Measurements from ENCODE around the gene FRRS1L.

Gene FRRS1L

DNA sequence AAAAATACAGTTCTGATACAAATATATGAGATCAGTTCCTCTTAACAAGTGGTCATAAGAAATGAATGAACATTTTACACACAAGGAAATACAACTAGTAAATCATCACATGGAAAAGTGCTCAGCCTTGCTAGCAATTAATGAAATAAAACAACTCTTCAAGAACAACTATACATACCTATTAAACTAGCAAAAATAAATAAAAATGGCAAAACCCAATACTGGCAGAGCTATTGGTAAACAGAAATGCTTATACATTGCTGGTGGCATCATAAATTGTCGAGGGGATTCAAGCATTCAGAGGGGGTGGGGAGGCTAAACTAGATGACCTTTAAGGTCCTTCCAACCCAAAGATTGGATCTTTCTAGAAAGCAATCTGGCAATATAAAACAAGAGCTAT is 5.9 kb upstream of the FRRS1L start:
- no peak for DNase-seq

- DNase-seq = no peak
Measured at GRCh38 chr9:109171926-109172325, 4.9 kb upstream of the FRRS1L start.

DNA sequence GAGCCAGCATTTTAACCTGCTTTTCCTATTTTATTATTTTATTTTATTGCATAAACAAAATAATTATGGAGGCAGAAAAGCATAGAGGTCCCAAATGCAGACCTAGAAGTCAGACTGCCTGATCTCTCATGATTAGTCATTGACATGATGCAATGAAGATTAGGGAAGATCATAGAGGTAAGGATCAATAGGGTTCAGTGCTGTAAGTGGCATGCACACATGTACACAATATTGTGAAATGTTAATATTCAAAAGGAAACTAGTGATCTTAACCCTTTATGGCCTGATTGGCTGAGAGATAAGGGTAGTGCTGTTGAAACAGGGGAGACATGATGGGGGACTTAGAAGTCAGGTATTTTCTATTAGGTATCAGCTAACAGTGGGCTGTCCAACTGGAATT is 1.1 kb upstream of the FRRS1L start:
- no peak for DNase-seq

DNA sequence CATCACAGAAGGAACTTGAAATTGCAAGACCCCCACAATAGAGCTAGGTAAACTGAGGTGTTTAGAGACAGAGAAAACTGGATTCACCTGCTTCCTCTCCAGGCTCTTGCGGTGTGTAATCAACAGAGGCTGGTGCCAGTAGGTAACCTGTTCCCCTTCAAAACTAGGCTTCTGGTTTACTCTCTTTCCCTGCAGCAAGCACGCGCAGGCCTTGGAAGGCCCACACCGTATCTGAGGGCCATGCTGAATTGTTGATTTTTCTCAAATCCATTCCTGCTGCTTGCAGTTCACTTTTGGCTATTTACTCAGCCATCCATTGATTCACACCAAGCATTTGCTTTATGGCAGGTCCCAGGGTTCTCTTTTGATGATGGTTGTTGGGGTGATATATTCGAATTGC is 667 bp upstream of the FRRS1L start:
- no peak for DNase-seq

- DNase-seq = no peak
Measured at GRCh38 chr9:109166171-109166770, 778 bp downstream of the FRRS1L start.

DNA sequence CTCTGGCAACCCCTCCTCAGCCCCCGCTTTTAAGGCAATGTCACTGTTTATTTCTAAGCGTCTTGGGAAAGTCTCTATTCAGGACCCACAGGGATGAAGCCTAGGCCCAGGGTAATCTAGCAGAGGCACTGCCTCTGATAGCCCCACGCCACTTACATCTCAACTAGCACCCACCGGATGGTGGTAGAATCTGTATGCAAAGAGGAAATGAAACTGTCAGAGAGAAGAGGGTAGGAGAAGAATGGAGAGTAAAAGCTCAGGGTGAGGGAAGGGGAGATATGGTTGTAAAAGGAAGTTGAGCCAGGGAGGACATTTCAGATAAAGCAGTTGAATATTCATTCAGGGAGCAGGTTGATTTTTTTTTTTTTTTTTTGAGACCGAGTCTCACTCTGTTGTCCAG is 3.0 kb downstream of the FRRS1L start:
- DNase-seq = no peak

GRCh38 chr9:109163194-109163593 is 3.9 kb downstream of the FRRS1L start:
- no peak for DNase-seq

GRCh38 chr9:109162677-109163076 is 4.4 kb downstream of the FRRS1L start:
- DNase-seq = no peak

DNA sequence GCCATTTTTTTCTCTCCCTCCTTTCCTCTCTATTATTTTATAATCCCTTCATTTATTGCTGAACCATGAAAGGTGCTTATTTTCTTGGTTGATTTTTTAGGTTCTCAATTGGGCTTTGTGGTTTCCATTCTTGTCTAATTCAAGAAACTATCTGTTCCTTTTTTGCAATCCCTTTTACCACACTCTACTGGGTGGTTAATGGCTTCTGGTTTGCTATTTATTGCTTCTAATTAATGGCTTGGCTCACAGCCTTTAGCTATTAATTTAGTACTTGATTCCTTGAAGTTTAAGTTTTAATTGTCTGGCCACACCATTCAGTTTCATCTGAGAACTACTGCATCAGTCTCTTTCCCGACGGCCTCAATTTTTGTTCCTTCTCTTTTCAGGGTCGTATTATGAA is 5.6 kb downstream of the FRRS1L start:
- DNase-seq = no peak

DNA sequence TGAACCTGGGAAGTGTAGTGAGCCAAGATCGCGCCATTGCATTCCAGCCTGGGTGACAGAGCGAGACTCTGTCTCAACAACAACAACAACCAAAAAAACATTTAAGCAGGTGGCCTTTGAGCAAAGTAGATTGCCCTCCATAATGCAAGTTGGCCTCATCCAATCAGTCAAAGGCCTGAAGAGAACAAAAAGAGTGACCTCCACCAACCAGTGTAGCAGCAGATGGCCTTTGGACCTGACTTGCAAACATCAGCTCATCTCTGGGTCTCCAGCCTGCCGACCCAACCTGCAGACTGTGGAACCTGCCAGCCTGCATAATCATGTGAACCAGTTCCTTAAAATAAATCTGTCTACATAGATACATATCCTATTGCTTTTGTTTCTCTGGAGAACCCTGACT is 7.5 kb downstream of the FRRS1L start:
- DNase-seq = no peak

DNA sequence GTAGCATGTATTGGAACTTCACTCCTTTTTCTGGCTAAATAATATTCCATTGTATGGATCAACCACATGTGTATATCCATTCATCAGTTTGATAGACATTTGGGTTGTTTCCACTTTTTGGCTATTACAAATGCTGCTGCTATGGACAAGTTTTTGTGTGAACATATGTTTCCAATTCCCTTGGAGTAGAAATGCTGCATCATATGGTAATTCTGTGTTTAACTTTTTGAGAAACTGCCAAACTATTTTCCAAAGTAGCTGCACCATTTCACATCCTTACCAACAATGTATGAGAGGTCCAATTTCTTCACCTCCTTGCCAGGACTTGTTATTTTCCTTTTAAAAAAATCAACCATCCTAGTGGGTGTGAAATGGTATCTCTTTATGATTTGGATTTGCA is 8.4 kb downstream of the FRRS1L start:
- no peak for DNase-seq

DNA sequence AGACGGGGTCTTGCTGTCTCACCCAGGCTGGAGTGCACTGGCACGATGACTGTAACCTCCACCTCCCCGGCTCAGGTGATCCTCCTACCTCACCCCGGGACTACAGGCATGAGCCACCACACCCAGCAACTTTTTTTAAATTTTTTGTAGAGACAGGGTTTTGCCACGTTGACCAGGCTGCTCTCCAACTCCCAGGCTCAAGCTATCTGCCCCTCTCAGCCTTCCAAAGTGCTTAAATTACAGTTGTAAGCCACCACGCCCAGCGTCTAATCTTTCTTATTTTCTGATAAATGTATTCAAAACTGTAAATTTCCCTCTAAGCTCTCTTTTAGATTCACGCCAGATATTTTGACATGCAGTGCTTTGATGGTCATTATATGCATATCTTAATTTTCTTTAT is 10.3 kb downstream of the FRRS1L start:
- DNase-seq = no peak

- no peak for DNase-seq
Measured at GRCh38 chr9:109150925-109151545, 16.0 kb downstream of the FRRS1L start.

DNA sequence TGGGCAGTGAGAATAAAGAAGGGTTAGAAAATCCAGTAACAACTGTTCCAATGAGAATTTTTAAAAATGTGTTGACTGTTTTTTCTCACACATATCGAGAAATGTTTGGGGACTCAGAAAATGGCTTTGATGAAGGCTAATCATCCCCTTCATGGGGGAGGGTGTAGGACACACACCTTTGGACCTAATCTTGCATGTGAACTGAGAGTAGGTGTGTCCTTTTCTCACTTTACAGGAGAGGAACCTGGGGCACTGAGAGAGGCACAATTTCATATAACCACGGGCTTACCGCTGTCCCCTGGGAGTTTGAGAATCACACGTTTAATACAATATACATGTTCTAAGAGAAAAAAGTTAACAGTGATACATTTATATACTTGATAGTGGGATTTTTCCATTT is 17.3 kb downstream of the FRRS1L start:
- DNase-seq = no peak

GRCh38 chr9:109149089-109149488 is 18.0 kb downstream of the FRRS1L start:
- DNase-seq = no peak

GRCh38 chr9:109145051-109145450 is 22.0 kb downstream of the FRRS1L start:
- no peak for DNase-seq

DNA sequence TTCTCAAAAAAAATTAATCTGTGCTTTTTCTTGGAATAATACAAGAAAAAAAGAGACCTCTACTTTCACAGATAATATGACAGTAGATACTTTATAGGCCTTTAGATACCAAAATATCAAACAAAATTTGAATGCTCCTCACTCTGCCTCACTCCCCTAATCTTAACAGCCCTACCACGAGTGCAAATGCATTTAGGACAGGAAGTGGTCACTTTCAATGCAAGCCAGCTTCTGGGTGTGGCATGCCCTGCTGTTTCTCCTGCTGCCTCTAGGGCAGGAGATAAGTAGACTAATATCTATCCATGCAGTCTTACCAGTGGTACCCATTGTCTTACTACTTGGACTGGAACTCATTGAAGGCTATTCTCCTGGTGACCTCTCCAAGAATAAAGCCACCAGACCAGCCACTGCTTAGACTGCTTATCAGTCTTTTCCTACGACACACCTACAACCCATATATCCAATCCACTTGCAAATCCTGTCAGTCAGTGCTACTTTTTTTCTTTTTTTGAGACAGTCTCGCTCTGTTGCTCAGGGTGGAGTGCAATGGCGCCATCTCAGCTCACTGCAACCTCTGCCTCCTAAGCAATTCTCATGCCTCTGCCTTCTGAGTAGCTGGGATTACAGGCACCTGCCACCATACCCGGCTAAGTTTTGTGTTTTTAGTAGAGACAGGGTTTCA is 23.0 kb downstream of the FRRS1L start:
- no peak for DNase-seq

DNA sequence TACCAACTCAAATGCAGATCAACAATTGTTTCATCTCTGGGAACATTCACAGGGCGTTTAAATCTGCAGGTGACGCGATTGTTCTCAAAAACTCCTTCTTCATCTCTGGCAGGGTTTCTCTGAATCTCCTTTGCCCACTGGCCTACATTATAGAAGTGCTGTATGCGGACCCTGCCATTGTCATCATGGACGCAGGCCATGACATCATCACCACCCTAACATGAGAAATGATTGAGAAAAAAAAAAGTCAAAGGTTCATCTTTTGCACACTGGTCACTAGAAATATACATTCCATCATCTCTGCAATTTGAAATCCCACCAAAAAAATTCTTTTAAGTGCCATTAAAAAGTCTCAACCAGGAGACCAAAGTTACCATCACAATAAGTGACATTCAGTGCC is 25.7 kb downstream of the FRRS1L start:
- no peak for DNase-seq

DNA sequence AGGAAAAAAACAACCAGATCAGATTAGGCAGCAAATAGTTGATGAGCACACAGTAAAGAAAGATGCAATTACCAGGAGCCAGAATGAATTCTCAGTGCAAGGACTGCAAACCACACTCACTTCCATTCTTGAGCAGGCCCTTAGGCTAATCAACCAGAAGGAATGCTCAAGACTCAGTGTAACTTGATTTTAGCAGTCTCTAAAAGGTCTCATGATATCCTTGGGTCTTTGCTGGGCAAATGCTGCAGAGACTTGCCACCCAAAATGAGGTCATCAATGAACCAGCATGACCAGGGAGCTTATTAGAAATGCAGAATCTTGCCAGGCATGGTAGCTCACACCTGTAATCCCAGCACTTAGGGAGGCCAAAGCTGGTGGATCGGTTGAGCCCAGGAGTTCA is 27.2 kb downstream of the FRRS1L start:
- no peak for DNase-seq

DNA sequence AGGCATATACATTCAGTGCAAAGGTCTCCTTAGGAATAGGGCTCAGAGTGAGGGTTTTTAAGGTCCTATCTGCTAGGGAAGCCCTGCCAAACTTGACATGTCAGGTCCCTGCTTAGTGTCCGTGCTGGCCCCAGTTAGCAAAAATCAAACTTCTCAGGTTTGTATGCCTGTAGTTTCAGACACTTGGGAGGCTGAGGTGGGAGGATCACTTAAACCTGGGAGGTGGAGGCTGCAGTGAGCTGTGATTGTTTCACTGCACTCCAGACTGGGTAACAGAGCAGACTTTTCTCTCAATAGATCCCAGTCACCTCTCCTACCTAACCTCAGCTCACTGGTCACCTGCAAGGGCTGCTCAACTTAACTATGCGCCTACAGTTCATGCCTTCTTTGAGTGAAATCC is 28.6 kb downstream of the FRRS1L start:
- no peak for DNase-seq

GRCh38 chr9:109134167-109134578 is 32.9 kb downstream of the FRRS1L start:
- DNase-seq = no peak

DNA sequence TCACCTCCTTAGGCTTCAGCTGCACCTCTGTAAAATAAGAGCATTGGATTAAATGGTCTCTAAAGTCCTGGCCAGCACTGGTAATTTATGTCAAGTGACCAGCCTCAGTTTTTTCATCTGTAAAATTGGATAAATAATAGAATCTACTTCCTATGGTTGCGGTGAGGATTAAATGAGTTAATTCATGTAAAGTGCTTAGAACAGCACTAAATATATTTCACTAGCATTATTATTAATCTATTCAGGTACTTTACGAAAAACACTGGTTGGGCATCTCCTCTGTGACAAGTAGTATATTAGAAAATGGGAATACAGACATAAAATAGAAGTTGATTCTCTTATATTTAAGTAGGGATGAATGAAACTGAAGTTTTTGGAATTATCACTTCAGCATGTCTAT is 33.5 kb downstream of the FRRS1L start:
- DNase-seq = no peak

GRCh38 chr9:109132567-109133021 is 34.5 kb downstream of the FRRS1L start:
- no peak for DNase-seq

GRCh38 chr9:109129470-109130197 is 37.4 kb downstream of the FRRS1L start:
- no peak for DNase-seq

All from NCI-H2227 treated with DMSO at 0.1 percent for 48 hours (cell line).